HEK293 (cell line): ENCODE results near the gene HOXB7.

Source experiments
- BCL11A ChIP-seq: fragments of 450-650 bp; formaldehyde crosslinking; IDR thresholded peaks from 2 replicates; pipeline ENCODE4 v1.5.1; 2016; ENCODE audit warnings: low read depth, missing biosample characterization, missing genetic modification characterization
- TCF7L2 ChIP-seq: IDR thresholded peaks from 2 replicates; pipeline ENCODE4 v1.6.1; 2011; ENCODE audit warnings: low read depth, mild to moderate bottlenecking, inconsistent platforms, low read length, moderate library complexity, borderline replicate concordance
- YY2 ChIP-seq: fragments of 450-650 bp; formaldehyde crosslinking; IDR thresholded peaks from 2 replicates; pipeline ENCODE4 v1.5.1; 2016; ENCODE audit warnings: missing biosample characterization, missing genetic modification characterization
- ZFP69B ChIP-seq: fragments of 450-650 bp; formaldehyde crosslinking; IDR thresholded peaks from 2 replicates; pipeline ENCODE4 v1.5.1; 2016; ENCODE audit warnings: missing biosample characterization, missing genetic modification characterization
- ZNF140 ChIP-seq: fragments of 450-650 bp; formaldehyde crosslinking; IDR thresholded peaks from 2 replicates; pipeline ENCODE4 v1.5.1; 2016; ENCODE audit warnings: missing biosample characterization, missing genetic modification characterization
- ZNF37A ChIP-seq: fragments of 450-650 bp; IDR thresholded peaks from 2 replicates; pipeline ENCODE4 v1.5.1; 2018; ENCODE audit warnings: missing biosample characterization, missing genetic modification characterization
- ZNF394 ChIP-seq: fragments of 450-650 bp; formaldehyde crosslinking; IDR thresholded peaks from 2 replicates; pipeline ENCODE4 v1.5.1; 2016; ENCODE audit warnings: missing biosample characterization, missing genetic modification characterization, mild to moderate bottlenecking, moderate library complexity, borderline replicate concordance
- ZNF596 ChIP-seq: fragments of 450-650 bp; IDR thresholded peaks from 2 replicates; pipeline ENCODE4 v1.5.0; 2018; ENCODE audit warnings: missing biosample characterization, mild to moderate bottlenecking, missing genetic modification characterization, moderate library complexity
- ZNF664 ChIP-seq: fragments of 450-650 bp; formaldehyde crosslinking; IDR thresholded peaks from 2 replicates; pipeline ENCODE4 v1.5.1; 2016; ENCODE audit warnings: missing biosample characterization, missing genetic modification characterization
- ZNF76 ChIP-seq: fragments of 450-650 bp; formaldehyde crosslinking; IDR thresholded peaks from 2 replicates; pipeline ENCODE4; 2016; ENCODE audit warnings: low read depth, missing biosample characterization, missing genetic modification characterization, borderline replicate concordance
- ZNF792 ChIP-seq: fragments of 450-650 bp; formaldehyde crosslinking; IDR thresholded peaks from 2 replicates; pipeline ENCODE4 v1.5.1; 2016; ENCODE audit warnings: missing biosample characterization, missing genetic modification characterization
- ZNF843 ChIP-seq: fragments of 450-650 bp; formaldehyde crosslinking; IDR thresholded peaks from 2 replicates; pipeline ENCODE4 v1.5.1; 2016; ENCODE audit warnings: missing biosample characterization, missing genetic modification characterization
- TF ChIP-seq, protein P1 (sequence below): fragments of 450-650 bp; formaldehyde crosslinking; IDR thresholded peaks from 2 replicates; pipeline ENCODE4 v1.5.1; 2016; ENCODE audit warnings: missing biosample characterization, missing genetic modification characterization, borderline replicate concordance
- TF ChIP-seq, protein P2 (sequence below): fragments of 450-650 bp; formaldehyde crosslinking; IDR thresholded peaks from 2 replicates; pipeline ENCODE4 v1.5.1; 2016; ENCODE audit warnings: missing biosample characterization, missing genetic modification characterization
- TF ChIP-seq, protein P3 (sequence below): fragments of 450-650 bp; formaldehyde crosslinking; IDR thresholded peaks from 2 replicates; pipeline ENCODE4 v1.5.1; 2017; ENCODE audit warnings: missing biosample characterization, missing genetic modification characterization
- TF ChIP-seq, protein P4 (sequence below): fragments of 450-650 bp; formaldehyde crosslinking; IDR thresholded peaks from 2 replicates; pipeline ENCODE4 v1.5.1; 2016; ENCODE audit warnings: missing biosample characterization, missing genetic modification characterization
- TF ChIP-seq, protein P5 (sequence below): fragments of 450-650 bp; formaldehyde crosslinking; IDR thresholded peaks from 2 replicates; pipeline ENCODE4 v1.5.1; 2016; ENCODE audit warnings: missing biosample characterization, missing genetic modification characterization
- TF ChIP-seq, protein P6 (sequence below): fragments of 450-650 bp; formaldehyde crosslinking; IDR thresholded peaks from 2 replicates; pipeline ENCODE4 v1.5.1; 2017; ENCODE audit warnings: missing biosample characterization, mild to moderate bottlenecking, missing genetic modification characterization, moderate library complexity
- TF ChIP-seq, protein P7 (sequence below): fragments of 450-650 bp; formaldehyde crosslinking; IDR thresholded peaks from 2 replicates; pipeline ENCODE4 v1.5.1; 2016; ENCODE audit warnings: missing biosample characterization, missing genetic modification characterization
- TF ChIP-seq, protein P8 (sequence below): fragments of 450-650 bp; formaldehyde crosslinking; IDR thresholded peaks from 2 replicates; pipeline ENCODE4 v1.5.1; 2017; ENCODE audit warnings: missing biosample characterization, missing genetic modification characterization

Gene HOXB7

DNA sequence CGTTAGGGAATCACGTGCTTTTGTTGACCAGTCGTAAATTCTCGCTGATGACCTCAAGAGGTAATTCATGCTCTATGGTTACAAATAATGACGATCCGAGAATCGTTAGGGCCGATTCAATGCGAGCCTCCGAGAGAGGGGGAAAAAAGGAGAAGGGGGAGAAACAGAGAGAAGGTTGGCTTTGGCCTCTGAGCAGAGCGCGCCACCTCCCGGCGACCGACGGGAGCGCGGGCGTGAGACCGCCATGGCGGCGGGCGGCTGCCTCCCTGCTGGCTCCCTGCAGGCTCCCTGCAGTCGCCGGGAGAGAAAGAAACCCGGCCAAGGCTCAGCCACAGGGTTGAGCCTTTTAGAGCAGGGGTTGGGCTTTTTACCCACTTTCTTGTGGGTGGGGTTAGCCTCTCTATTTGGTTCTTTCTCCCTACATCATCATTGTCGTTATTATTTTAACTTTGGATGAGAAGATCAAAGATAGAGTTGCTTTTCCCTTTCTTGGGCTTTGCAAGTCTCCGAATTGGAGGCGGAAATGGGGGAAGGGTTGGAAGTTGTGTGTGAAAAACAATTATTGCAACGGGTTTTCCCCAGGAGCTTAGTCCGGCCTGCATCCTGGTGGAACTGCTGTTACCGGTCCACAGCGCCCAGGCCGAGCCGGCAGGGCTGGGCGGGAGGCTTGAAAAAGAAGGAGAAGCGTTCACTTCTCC lies 16.8 kb downstream of the HOXB7 start (continued):
- 0 out of 2 replicates have a peak, but pooled peaks have one; percentile 38 for TF ChIP-seq ZNF792
- peak; percentile 83 for TF ChIP-seq ZNF843 (tag by site-specific recombination)
- TF ChIP-seq ZNF664 (tag by site-specific recombination), result no peak
- TF ChIP-seq, protein P1, sequence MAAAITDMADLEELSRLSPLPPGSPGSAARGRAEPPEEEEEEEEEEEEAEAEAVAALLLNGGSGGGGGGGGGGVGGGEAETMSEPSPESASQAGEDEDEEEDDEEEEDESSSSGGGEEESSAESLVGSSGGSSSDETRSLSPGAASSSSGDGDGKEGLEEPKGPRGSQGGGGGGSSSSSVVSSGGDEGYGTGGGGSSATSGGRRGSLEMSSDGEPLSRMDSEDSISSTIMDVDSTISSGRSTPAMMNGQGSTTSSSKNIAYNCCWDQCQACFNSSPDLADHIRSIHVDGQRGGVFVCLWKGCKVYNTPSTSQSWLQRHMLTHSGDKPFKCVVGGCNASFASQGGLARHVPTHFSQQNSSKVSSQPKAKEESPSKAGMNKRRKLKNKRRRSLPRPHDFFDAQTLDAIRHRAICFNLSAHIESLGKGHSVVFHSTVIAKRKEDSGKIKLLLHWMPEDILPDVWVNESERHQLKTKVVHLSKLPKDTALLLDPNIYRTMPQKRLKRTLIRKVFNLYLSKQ (tag by site-specific recombination), result peak; percentile 31; the same call in 1 of the 2 replicates
- TF ChIP-seq, protein P2, sequence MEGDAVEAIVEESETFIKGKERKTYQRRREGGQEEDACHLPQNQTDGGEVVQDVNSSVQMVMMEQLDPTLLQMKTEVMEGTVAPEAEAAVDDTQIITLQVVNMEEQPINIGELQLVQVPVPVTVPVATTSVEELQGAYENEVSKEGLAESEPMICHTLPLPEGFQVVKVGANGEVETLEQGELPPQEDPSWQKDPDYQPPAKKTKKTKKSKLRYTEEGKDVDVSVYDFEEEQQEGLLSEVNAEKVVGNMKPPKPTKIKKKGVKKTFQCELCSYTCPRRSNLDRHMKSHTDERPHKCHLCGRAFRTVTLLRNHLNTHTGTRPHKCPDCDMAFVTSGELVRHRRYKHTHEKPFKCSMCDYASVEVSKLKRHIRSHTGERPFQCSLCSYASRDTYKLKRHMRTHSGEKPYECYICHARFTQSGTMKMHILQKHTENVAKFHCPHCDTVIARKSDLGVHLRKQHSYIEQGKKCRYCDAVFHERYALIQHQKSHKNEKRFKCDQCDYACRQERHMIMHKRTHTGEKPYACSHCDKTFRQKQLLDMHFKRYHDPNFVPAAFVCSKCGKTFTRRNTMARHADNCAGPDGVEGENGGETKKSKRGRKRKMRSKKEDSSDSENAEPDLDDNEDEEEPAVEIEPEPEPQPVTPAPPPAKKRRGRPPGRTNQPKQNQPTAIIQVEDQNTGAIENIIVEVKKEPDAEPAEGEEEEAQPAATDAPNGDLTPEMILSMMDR (tag by site-specific recombination), result peak; percentile 98
- TF ChIP-seq, protein P3, sequence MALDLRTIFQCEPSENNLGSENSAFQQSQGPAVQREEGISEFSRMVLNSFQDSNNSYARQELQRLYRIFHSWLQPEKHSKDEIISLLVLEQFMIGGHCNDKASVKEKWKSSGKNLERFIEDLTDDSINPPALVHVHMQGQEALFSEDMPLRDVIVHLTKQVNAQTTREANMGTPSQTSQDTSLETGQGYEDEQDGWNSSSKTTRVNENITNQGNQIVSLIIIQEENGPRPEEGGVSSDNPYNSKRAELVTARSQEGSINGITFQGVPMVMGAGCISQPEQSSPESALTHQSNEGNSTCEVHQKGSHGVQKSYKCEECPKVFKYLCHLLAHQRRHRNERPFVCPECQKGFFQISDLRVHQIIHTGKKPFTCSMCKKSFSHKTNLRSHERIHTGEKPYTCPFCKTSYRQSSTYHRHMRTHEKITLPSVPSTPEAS (tag by site-specific recombination), result no peak; the same call in 1 of the 2 replicates
- no peak for TF ChIP-seq ZNF140 (tag by site-specific recombination)
- TF ChIP-seq, protein P4, sequence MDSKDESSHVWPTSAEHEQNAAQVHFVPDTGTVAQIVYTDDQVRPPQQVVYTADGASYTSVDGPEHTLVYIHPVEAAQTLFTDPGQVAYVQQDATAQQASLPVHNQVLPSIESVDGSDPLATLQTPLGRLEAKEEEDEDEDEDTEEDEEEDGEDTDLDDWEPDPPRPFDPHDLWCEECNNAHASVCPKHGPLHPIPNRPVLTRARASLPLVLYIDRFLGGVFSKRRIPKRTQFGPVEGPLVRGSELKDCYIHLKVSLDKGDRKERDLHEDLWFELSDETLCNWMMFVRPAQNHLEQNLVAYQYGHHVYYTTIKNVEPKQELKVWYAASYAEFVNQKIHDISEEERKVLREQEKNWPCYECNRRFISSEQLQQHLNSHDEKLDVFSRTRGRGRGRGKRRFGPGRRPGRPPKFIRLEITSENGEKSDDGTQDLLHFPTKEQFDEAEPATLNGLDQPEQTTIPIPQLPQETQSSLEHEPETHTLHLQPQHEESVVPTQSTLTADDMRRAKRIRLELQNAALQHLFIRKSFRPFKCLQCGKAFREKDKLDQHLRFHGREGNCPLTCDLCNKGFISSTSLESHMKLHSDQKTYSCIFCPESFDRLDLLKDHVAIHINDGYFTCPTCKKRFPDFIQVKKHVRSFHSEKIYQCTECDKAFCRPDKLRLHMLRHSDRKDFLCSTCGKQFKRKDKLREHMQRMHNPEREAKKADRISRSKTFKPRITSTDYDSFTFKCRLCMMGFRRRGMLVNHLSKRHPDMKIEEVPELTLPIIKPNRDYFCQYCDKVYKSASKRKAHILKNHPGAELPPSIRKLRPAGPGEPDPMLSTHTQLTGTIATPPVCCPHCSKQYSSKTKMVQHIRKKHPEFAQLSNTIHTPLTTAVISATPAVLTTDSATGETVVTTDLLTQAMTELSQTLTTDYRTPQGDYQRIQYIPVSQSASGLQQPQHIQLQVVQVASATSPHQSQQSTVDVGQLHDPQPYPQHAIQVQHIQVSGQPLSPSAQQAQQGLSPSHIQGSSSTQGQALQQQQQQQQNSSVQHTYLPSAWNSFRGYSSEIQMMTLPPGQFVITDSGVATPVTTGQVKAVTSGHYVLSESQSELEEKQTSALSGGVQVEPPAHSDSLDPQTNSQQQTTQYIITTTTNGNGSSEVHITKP (tag by site-specific recombination), result peak; percentile 98
- TF ChIP-seq BCL11A (tag by site-specific recombination), result 0 out of 2 replicates have a peak, but pooled peaks have one; percentile 70
- TF ChIP-seq, protein P5, sequence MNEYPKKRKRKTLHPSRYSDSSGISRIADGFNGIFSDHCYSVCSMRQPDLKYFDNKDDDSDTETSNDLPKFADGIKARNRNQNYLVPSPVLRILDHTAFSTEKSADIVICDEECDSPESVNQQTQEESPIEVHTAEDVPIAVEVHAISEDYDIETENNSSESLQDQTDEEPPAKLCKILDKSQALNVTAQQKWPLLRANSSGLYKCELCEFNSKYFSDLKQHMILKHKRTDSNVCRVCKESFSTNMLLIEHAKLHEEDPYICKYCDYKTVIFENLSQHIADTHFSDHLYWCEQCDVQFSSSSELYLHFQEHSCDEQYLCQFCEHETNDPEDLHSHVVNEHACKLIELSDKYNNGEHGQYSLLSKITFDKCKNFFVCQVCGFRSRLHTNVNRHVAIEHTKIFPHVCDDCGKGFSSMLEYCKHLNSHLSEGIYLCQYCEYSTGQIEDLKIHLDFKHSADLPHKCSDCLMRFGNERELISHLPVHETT (tag by site-specific recombination), result no peak
- peak; percentile 76 for TF ChIP-seq ZFP69B (tag by site-specific recombination)
- TF ChIP-seq, protein P6, sequence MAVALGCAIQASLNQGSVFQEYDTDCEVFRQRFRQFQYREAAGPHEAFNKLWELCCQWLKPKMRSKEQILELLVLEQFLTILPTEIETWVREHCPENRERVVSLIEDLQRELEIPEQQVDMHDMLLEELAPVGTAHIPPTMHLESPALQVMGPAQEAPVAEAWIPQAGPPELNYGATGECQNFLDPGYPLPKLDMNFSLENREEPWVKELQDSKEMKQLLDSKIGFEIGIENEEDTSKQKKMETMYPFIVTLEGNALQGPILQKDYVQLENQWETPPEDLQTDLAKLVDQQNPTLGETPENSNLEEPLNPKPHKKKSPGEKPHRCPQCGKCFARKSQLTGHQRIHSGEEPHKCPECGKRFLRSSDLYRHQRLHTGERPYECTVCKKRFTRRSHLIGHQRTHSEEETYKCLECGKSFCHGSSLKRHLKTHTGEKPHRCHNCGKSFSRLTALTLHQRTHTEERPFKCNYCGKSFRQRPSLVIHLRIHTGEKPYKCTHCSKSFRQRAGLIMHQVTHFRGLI (tag by site-specific recombination), result peak; percentile 98
- TF ChIP-seq ZNF76 (tag by site-specific recombination), result peak; percentile 66; the same call in 1 of the 2 replicates
- TF ChIP-seq, protein P7, sequence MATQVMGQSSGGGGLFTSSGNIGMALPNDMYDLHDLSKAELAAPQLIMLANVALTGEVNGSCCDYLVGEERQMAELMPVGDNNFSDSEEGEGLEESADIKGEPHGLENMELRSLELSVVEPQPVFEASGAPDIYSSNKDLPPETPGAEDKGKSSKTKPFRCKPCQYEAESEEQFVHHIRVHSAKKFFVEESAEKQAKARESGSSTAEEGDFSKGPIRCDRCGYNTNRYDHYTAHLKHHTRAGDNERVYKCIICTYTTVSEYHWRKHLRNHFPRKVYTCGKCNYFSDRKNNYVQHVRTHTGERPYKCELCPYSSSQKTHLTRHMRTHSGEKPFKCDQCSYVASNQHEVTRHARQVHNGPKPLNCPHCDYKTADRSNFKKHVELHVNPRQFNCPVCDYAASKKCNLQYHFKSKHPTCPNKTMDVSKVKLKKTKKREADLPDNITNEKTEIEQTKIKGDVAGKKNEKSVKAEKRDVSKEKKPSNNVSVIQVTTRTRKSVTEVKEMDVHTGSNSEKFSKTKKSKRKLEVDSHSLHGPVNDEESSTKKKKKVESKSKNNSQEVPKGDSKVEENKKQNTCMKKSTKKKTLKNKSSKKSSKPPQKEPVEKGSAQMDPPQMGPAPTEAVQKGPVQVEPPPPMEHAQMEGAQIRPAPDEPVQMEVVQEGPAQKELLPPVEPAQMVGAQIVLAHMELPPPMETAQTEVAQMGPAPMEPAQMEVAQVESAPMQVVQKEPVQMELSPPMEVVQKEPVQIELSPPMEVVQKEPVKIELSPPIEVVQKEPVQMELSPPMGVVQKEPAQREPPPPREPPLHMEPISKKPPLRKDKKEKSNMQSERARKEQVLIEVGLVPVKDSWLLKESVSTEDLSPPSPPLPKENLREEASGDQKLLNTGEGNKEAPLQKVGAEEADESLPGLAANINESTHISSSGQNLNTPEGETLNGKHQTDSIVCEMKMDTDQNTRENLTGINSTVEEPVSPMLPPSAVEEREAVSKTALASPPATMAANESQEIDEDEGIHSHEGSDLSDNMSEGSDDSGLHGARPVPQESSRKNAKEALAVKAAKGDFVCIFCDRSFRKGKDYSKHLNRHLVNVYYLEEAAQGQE (tag by site-specific recombination), result peak; percentile 25; the same call in 1 of the 2 replicates
- TF ChIP-seq, protein P8, sequence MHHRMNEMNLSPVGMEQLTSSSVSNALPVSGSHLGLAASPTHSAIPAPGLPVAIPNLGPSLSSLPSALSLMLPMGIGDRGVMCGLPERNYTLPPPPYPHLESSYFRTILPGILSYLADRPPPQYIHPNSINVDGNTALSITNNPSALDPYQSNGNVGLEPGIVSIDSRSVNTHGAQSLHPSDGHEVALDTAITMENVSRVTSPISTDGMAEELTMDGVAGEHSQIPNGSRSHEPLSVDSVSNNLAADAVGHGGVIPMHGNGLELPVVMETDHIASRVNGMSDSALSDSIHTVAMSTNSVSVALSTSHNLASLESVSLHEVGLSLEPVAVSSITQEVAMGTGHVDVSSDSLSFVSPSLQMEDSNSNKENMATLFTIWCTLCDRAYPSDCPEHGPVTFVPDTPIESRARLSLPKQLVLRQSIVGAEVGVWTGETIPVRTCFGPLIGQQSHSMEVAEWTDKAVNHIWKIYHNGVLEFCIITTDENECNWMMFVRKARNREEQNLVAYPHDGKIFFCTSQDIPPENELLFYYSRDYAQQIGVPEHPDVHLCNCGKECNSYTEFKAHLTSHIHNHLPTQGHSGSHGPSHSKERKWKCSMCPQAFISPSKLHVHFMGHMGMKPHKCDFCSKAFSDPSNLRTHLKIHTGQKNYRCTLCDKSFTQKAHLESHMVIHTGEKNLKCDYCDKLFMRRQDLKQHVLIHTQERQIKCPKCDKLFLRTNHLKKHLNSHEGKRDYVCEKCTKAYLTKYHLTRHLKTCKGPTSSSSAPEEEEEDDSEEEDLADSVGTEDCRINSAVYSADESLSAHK (tag by site-specific recombination), result peak; percentile 54; the same call in 1 of the 2 replicates
- TF ChIP-seq ZNF394, result peak; percentile 20; the same call in 1 of the 2 replicates
- peak; percentile 87 for TF ChIP-seq ZNF596
- peak; percentile 72; the same call in 1 of the 2 replicates for TF ChIP-seq TCF7L2
- no peak for TF ChIP-seq ZNF37A (tag by site-specific recombination)
- peak; percentile 87 for TF ChIP-seq YY2 (tag by site-specific recombination)
